ENCODE data around the gene CCT7.

GRCh38 chr2:73268830-73269685 is 35.0 kb downstream of the CCT7 start:
- TF ChIP-seq, protein P1, sequence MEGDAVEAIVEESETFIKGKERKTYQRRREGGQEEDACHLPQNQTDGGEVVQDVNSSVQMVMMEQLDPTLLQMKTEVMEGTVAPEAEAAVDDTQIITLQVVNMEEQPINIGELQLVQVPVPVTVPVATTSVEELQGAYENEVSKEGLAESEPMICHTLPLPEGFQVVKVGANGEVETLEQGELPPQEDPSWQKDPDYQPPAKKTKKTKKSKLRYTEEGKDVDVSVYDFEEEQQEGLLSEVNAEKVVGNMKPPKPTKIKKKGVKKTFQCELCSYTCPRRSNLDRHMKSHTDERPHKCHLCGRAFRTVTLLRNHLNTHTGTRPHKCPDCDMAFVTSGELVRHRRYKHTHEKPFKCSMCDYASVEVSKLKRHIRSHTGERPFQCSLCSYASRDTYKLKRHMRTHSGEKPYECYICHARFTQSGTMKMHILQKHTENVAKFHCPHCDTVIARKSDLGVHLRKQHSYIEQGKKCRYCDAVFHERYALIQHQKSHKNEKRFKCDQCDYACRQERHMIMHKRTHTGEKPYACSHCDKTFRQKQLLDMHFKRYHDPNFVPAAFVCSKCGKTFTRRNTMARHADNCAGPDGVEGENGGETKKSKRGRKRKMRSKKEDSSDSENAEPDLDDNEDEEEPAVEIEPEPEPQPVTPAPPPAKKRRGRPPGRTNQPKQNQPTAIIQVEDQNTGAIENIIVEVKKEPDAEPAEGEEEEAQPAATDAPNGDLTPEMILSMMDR (IDR thresholded peaks at IDR 0.05; ENCODE audit: insufficient read depth, low read length, poor library complexity, severe bottlenecking) = no peak
- no peak for TF ChIP-seq EZH2phosphoT487 (conservative IDR thresholded peaks at IDR 0.05; ENCODE audit: low read length)

All from SU-DHL-6 (cell line).